HG03521 (cell line): ENCODE data around the gene ADA.
A peak's percentile ranks its signal among the peaks of the same experiment; 100 is the strongest.

Experiments used
- ATAC-seq: cut with Tn5 transposase; IDR thresholded peaks from one replicate; pipeline ENCODE4 v1.9.1; 2021; ENCODE audit warnings: mild to moderate bottlenecking, moderate library complexity; ENCODE audit not compliant: unreplicated experiment

ADA gene

GRCh38 chr20:44625361-44625760 is 26.1 kb downstream of the ADA start:
- no peak for ATAC-seq

- no peak for ATAC-seq
Observed at GRCh38 chr20:44624743-44625271, 26.7 kb downstream of the ADA start.

- ATAC-seq: no peak
Observed at GRCh38 chr20:44624152-44624551, 27.3 kb downstream of the ADA start.

GRCh38 chr20:44622501-44623270 is 28.8 kb downstream of the ADA start:
- no peak for ATAC-seq

- no peak for ATAC-seq
Observed at GRCh38 chr20:44621939-44622338, 29.6 kb downstream of the ADA start.

GRCh38 chr20:44621325-44621724 is 30.2 kb downstream of the ADA start:
- ATAC-seq: no peak

- ATAC-seq: no peak
Observed at GRCh38 chr20:44620030-44620429, 31.5 kb downstream of the ADA start.

- no peak for ATAC-seq
Observed at GRCh38 chr20:44619294-44619693, 32.2 kb downstream of the ADA start.

- no peak for ATAC-seq
Observed at GRCh38 chr20:44618318-44618731, 33.2 kb downstream of the ADA start.

- ATAC-seq: no peak
Observed at GRCh38 chr20:44616604-44616964, 34.9 kb downstream of the ADA start.

- no peak for ATAC-seq
Observed at GRCh38 chr20:44615876-44616603, 35.5 kb downstream of the ADA start.

- ATAC-seq: no peak
Observed at GRCh38 chr20:44615169-44615791, 36.2 kb downstream of the ADA start.

GRCh38 chr20:44614525-44614924 is 37.0 kb downstream of the ADA start:
- no peak for ATAC-seq

GRCh38 chr20:44613575-44613974 is 37.9 kb downstream of the ADA start:
- no peak for ATAC-seq

GRCh38 chr20:44610313-44610962 is 41.1 kb downstream of the ADA start:
- ATAC-seq: peak; percentile 8

- ATAC-seq: peak; percentile 75
Observed at GRCh38 chr20:44609516-44610312, 41.8 kb downstream of the ADA start.

- no peak for ATAC-seq
Observed at GRCh38 chr20:44609006-44609515, 42.4 kb downstream of the ADA start.

- ATAC-seq: no peak
Observed at GRCh38 chr20:44606725-44607441, 44.6 kb downstream of the ADA start.

- no peak for ATAC-seq
Observed at GRCh38 chr20:44603327-44603726, 48.2 kb downstream of the ADA start.

- ATAC-seq: no peak
Observed at GRCh38 chr20:44601801-44602204, 49.7 kb downstream of the ADA start.
